Measurements from ENCODE around the gene KCNMB1. TPM values are rescaled to one million over a fixed set of nuclear protein-coding genes. Genes with fewer than 3 reads are reported as not detected.

The KCNMB1 gene
- total RNA-seq, 3 donors from 2014 or later (not counting 1 experiment from before 2014, with no cell fraction given): 0.23 to 0.48 (median 0.35) TPM

DNA sequence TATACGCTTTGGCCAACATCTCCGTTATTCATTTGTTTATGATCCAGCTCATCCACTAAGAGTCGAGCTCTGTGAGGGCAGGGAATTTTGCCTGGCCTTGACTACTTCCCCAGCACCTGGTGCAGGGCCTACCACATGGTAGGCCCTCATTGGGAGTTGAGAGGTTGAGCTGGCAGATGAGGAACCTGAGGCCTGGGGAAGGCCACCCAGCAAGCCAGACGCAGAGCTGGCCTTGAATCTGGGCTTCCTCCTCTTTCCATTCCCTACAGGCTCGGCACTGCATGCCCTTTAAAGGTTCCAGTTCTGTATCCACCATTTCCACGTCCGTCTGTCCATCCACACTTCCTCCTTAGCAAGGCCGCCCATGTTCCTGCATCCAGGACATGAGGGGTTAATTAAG lies 24.2 kb downstream of the KCNMB1 start:
- Histone ChIP-seq H3K36me3 (ENCODE audit: control insufficient read depth, insufficient read depth, low read length) (no peaks in the 10 kb centered on the region), H3K9me3 (ENCODE audit: control insufficient read depth, insufficient read depth, low read length) (no peaks in the 10 kb centered on the region), H3K27me3 (ENCODE audit: control insufficient read depth, insufficient read depth, low read length) (no peaks in the 10 kb centered on the region), H3K4me1 (ENCODE audit: control insufficient read depth, insufficient read depth, low read length) (peaks cover 25% of the 10 kb centered on the region), H3K27ac (ENCODE audit: low read length) (no peak overlapping the region), H3K4me3 (ENCODE audit: low read length) (no peak overlapping the region)
- no peak overlapping the region for H3K27ac Mint-ChIP-seq
- DNase-seq (no peak), ATAC-seq (no peak)
- peaks cover 0 to 2% of the 10 kb centered on the region in 2 donors for H3K27me3 Mint-ChIP-seq (ENCODE audit: low read depth in 2 of 2)
- WGBS (ENCODE audit: insufficient coverage): 88% methylated on average over 8 of the region's 8 CpGs
- H3K9me3 Mint-ChIP-seq: no peaks in the 10 kb centered on the region
- intact Hi-C loops (cut with micrococcal nuclease): no loop called here
- no peaks in the 10 kb centered on the region for H3K36me3 Mint-ChIP-seq
- H3K4me3 Mint-ChIP-seq: no peak overlapping the region
- no peaks in the 10 kb centered on the region for H3K4me1 Mint-ChIP-seq
- TF ChIP-seq, protein P1, sequence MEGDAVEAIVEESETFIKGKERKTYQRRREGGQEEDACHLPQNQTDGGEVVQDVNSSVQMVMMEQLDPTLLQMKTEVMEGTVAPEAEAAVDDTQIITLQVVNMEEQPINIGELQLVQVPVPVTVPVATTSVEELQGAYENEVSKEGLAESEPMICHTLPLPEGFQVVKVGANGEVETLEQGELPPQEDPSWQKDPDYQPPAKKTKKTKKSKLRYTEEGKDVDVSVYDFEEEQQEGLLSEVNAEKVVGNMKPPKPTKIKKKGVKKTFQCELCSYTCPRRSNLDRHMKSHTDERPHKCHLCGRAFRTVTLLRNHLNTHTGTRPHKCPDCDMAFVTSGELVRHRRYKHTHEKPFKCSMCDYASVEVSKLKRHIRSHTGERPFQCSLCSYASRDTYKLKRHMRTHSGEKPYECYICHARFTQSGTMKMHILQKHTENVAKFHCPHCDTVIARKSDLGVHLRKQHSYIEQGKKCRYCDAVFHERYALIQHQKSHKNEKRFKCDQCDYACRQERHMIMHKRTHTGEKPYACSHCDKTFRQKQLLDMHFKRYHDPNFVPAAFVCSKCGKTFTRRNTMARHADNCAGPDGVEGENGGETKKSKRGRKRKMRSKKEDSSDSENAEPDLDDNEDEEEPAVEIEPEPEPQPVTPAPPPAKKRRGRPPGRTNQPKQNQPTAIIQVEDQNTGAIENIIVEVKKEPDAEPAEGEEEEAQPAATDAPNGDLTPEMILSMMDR (IDR thresholded peaks at IDR 0.05): no peak

GRCh38 chr5:170363671-170364070 lies 25.5 kb downstream of the KCNMB1 start:
- 76% methylated on average over 1 of the region's 1 CpG for WGBS (ENCODE audit: insufficient coverage)
- H3K27me3 ChIP-seq (ENCODE audit: control insufficient read depth, insufficient read depth, low read length): no peaks in the 10 kb centered on the region
- H3K4me1 Mint-ChIP-seq: no peaks in the 10 kb centered on the region
- no peak overlapping the region for H3K4me3 ChIP-seq (ENCODE audit: low read length)
- H3K27ac Mint-ChIP-seq: no peak overlapping the region
- H3K36me3 Mint-ChIP-seq: no peaks in the 10 kb centered on the region
- no peak for DNase-seq
- intact Hi-C loops (cut with micrococcal nuclease): no loop called here
- no peaks in the 10 kb centered on the region for H3K27me3 Mint-ChIP-seq (ENCODE audit: low read depth in 2 of 2)
- ATAC-seq: peak in 1 of 3 donors; percentile 32
- H3K27ac ChIP-seq (ENCODE audit: low read length): no peak overlapping the region
- TF ChIP-seq, protein P1 (IDR thresholded peaks at IDR 0.05): no peak
- no peaks in the 10 kb centered on the region for H3K9me3 Mint-ChIP-seq
- H3K9me3 ChIP-seq (ENCODE audit: control insufficient read depth, insufficient read depth, low read length): no peaks in the 10 kb centered on the region
- no peak overlapping the region for H3K4me3 Mint-ChIP-seq
- H3K36me3 ChIP-seq (ENCODE audit: control insufficient read depth, insufficient read depth, low read length): no peaks in the 10 kb centered on the region
- H3K4me1 ChIP-seq (ENCODE audit: control insufficient read depth, insufficient read depth, low read length): peaks cover 30% of the 10 kb centered on the region

GRCh38 chr5:170362656-170363055 lies 26.5 kb downstream of the KCNMB1 start:
- Histone ChIP-seq H3K9me3 (ENCODE audit: control insufficient read depth, insufficient read depth, low read length) (no peaks in the 10 kb centered on the region), H3K27ac (ENCODE audit: low read length) (no peak overlapping the region), H3K4me1 (ENCODE audit: control insufficient read depth, insufficient read depth, low read length) (peaks cover 35% of the 10 kb centered on the region), H3K27me3 (ENCODE audit: control insufficient read depth, insufficient read depth, low read length) (no peaks in the 10 kb centered on the region), H3K36me3 (ENCODE audit: control insufficient read depth, insufficient read depth, low read length) (no peaks in the 10 kb centered on the region), H3K4me3 (ENCODE audit: low read length) (no peak overlapping the region)
- no peaks in the 10 kb centered on the region for H3K36me3 Mint-ChIP-seq
- ATAC-seq: no peak
- no peaks in the 10 kb centered on the region for H3K4me1 Mint-ChIP-seq
- TF ChIP-seq, protein P1 (IDR thresholded peaks at IDR 0.05): no peak
- H3K9me3 Mint-ChIP-seq: no peaks in the 10 kb centered on the region
- no peak for DNase-seq
- no peak overlapping the region for H3K4me3 Mint-ChIP-seq
- intact Hi-C loops (cut with micrococcal nuclease): no loop called here
- peak overlapping the region in 1 of 2 donors; percentile 24 for H3K27ac Mint-ChIP-seq
- WGBS (ENCODE audit: insufficient coverage): 89% methylated on average over 6 of the region's 6 CpGs
- no peaks in the 10 kb centered on the region for H3K27me3 Mint-ChIP-seq (ENCODE audit: low read depth in 2 of 2)

DNA sequence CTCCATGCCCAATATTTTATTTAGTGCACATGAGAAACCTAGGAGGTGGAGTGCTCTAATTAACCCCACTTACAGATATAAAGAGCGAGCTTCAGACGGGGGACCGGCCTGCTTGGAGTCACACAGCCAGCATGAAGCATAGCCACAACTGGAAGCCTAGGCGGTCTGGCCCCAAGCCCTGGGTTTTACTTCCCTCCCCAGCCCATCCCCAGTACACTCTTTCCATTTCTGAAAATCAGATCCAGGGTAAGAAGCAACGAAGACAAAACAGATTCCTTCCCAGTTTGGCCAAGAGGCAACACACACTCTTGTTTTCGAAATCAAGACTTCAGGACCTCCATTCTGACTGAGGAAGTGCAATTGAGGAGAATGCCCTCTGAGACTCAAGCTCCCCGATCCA lies 27.1 kb downstream of the KCNMB1 start:
- intact Hi-C loops (cut with micrococcal nuclease): no loop called here

More for the DNA sequence above, 27.1 kb downstream of the KCNMB1 start:
- H3K36me3 ChIP-seq (ENCODE audit: control insufficient read depth, insufficient read depth, low read length): no peaks in the 10 kb centered on the region
- no peaks in the 10 kb centered on the region for H3K36me3 Mint-ChIP-seq
- DNase-seq: no peak
- H3K27ac Mint-ChIP-seq: peak overlapping the region in 1 of 2 donors; percentile 24
- no peaks in the 10 kb centered on the region for H3K9me3 Mint-ChIP-seq
- no peak overlapping the region for H3K4me3 ChIP-seq (ENCODE audit: low read length)
- no peak overlapping the region for H3K4me3 Mint-ChIP-seq
- TF ChIP-seq, protein P1 (IDR thresholded peaks at IDR 0.05): no peak
- H3K27me3 Mint-ChIP-seq (ENCODE audit: low read depth in 2 of 2): no peaks in the 10 kb centered on the region
- no peaks in the 10 kb centered on the region for H3K27me3 ChIP-seq (ENCODE audit: control insufficient read depth, insufficient read depth, low read length)
- H3K27ac ChIP-seq (ENCODE audit: low read length): no peak overlapping the region
- no peaks in the 10 kb centered on the region for H3K9me3 ChIP-seq (ENCODE audit: control insufficient read depth, insufficient read depth, low read length)
- no peak for ATAC-seq
- H3K4me1 Mint-ChIP-seq: no peaks in the 10 kb centered on the region
- peaks cover 37% of the 10 kb centered on the region for H3K4me1 ChIP-seq (ENCODE audit: control insufficient read depth, insufficient read depth, low read length)
- WGBS (ENCODE audit: insufficient coverage): 76% methylated on average over 7 of the region's 7 CpGs
